Stimulated activated CD4-positive, alpha-beta T cell treated with anti-CD3 and anti-CD28 coated beads, TNF-alpha, amount 100 ng/mL, for 1 hour (primary cell): ENCODE measurements around the gene EXT2.

ENCODE experiments used
- DNase-seq, 3 donors: peaks; one replicate each; pipeline ENCODE4 v3.0.0-alpha.2; 2020; ENCODE audit warnings: low read depth in 3 of 3, low spot score in 1 of 3

The EXT2 gene

DNA sequence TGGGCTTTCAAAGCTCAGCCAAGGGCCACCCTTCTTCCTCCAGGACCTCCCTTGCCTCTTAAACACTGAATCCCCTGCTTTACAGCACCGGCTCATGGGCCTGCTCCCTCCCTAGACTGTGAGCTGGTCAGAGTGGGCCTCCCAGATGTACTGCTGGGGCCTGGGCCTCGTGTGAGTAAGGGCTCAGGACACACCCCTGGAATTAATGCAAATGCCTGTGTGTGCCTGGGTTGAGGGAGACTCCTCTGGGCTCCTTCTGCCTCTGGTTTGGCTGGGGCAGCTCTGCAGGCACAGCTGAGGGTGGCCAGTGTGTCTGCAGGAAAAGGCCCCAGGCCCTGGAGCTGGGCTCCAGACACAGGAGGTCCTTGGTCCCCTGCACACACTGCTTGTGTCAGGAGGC, 190.3 kb downstream of the EXT2 start:
- DNase-seq: no peak

DNA sequence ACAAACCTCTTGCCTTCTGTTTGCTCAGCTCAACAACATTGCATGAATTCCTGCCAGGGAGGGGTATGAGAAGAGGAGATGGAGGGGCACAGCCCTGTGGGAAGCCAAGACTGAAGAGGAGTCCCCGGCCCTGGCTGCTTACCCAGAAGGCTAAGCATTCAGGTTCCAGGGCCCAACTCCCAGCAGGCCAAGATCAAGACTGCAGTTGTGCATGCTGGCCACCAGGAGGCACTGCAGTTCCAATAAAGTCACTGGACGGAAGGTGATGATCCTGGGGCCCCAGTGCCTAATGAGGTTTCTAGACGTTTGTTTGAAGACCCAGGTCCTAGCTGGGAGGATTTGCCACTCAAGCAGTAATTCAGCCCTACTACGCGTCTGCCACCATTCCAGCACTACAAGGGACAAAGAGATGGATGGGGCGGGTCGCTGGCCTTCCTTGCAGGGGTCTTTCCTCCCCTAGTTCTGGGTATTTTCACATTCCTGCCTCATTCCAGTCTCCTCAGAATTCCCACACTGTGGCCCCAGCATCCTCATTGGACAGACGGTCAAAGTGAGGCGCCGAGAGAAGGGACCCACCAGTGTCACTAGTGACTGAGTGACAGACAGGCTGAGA, 190.9 kb downstream of the EXT2 start:
- peak in 2 of 3 donors; percentile 13 to 39 for DNase-seq

DNA sequence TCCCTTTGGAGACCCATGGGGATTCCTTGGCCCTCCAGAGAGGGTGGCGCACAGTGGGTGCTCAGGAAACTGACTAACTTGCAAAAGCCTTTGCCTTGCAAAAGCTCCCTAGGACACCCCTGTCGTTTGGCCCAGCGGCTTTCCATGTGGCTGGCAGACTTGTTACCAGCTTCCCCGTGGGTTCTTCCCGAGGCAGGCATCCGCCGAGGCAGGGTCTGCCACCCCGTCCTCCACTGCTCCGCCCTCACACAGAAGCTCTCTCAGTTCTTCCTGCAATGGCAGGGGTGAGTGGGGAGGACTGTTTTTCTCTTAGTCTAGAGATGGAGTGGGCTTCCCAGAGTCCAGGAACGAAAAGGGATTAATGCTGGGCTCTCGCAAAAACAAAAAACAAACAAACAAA, 191.4 kb downstream of the EXT2 start:
- no peak for DNase-seq

DNA sequence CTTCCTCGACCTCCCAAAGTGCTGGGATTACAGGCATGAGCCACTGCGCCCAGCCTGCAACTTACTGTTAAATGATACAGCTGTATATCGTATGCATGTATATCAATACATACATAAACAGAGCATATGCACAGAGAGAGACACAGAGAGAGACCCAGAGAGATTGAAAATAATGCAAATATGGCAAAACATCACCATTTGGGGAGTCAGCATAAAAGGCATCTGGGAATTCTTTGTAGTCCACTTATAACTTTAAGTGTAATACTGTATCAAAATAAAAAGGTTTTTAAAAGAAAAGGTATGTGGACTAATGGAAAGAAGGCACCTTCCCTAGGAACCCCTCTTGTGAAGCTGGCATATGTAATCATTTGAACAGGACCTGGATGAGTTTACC, 192.7 kb downstream of the EXT2 start:
- DNase-seq: no peak

DNA sequence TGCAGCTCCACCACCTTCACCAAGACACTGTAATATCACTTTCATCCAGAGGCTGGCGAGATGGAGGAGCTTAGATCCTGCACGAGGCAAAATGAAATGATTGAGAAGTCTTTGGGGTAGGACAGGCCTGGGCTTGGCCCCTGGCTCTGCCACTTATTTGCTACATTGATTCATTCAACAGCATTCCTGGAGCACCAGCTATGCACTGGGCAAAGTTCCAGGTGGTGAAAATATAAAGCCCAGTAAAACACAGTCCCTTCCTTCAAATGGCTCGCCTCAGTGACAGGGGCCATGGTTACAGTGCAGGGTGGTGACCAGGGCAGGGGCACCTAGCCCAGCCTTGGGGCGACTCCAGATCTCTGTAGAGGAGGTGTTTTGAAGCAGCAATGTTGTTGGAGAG, 194.7 kb downstream of the EXT2 start:
- no peak for DNase-seq
